GM23338 (cell line): ENCODE results near the gene GFAP. TPM values are rescaled to one million over a fixed set of nuclear protein-coding genes. Genes with fewer than 3 reads are reported as not detected.

ENCODE experiments used
- ATAC-seq: fragments of 200-7000 bp; cut with Tn5 transposase; 3 replicates; pipeline ENCODE4 v1.9.1; 2020
- DNase-seq: peaks from one replicate; pipeline ENCODE4 v3.0.0-alpha.2; 2015; ENCODE audit warnings: low spot score
- H2AFZ ChIP-seq: fragments of 200-600 bp; sonication (generic); 2 replicates; pipeline ENCODE4 v1.8.0; 2016; ENCODE audit warnings: antibody characterized with exemption, mild to moderate bottlenecking, moderate library complexity
- H3F3A ChIP-seq: fragments of 200-600 bp; sonication (generic); replicated peaks from 2 replicates; pipeline ENCODE4 v1.8.0; 2017; ENCODE audit warnings: antibody characterized with exemption, mixed run types, low read depth
- H3K27ac ChIP-seq: fragments of 200-600 bp; sonication (generic); 2 replicates; pipeline ENCODE4 v1.6.1; 2016; ENCODE audit warnings: low read depth
- H3K27me3 ChIP-seq: fragments of 200-600 bp; sonication (generic); 2 replicates; pipeline ENCODE4 v1.8.0; 2016; ENCODE audit warnings: mild to moderate bottlenecking, mixed run types, moderate library complexity; ENCODE audit not compliant: insufficient read depth
- H3K36me3 ChIP-seq: fragments of 200-600 bp; sonication (generic); 2 replicates; pipeline ENCODE4 v1.8.0; 2016; ENCODE audit warnings: mild to moderate bottlenecking; ENCODE audit not compliant: insufficient read depth
- H3K4me1 ChIP-seq: fragments of 200-600 bp; sonication (generic); 2 replicates; pipeline ENCODE4 v1.8.0; 2016; ENCODE audit warnings: mild to moderate bottlenecking, moderate library complexity; ENCODE audit not compliant: insufficient read depth
- H3K4me2 ChIP-seq: fragments of 200-600 bp; sonication (generic); 2 replicates; pipeline ENCODE4 v1.7.1; 2017; ENCODE audit warnings: mixed run types
- H3K4me3 ChIP-seq: fragments of 200-600 bp; sonication (generic); 2 replicates; pipeline ENCODE4 v1.6.1; 2016; ENCODE audit warnings: mixed run types
- H3K79me2 ChIP-seq: fragments of 200-600 bp; sonication (generic); replicated peaks from 2 replicates; pipeline ENCODE4 v1.8.0; 2017; ENCODE audit warnings: mild to moderate bottlenecking; ENCODE audit not compliant: insufficient read depth
- H3K9me2 ChIP-seq: fragments of 200-600 bp; sonication (generic); 2 replicates; pipeline ENCODE4 v1.8.0; 2017; ENCODE audit not compliant: insufficient read depth
- H4K20me1 ChIP-seq: fragments of 200-600 bp; sonication (generic); replicated peaks from 2 replicates; pipeline ENCODE4 v1.8.0; 2017; ENCODE audit warnings: mild to moderate bottlenecking; ENCODE audit not compliant: insufficient read depth
- H3K27ac Mint-ChIP-seq: 2 replicates; pipeline ENCODE4 v1.8.0; 2020; ENCODE audit warnings: inconsistent platforms, mild to moderate bottlenecking, moderate library complexity, mixed read lengths
- H3K27me3 Mint-ChIP-seq: 3 replicates; pipeline ENCODE4 v1.8.0; 2022; ENCODE audit warnings: low read depth, mild to moderate bottlenecking, moderate library complexity, mixed read lengths, inconsistent platforms; ENCODE audit not compliant: insufficient read depth, poor library complexity
- H3K36me3 Mint-ChIP-seq: 3 replicates; pipeline ENCODE4 v1.8.0; 2021; ENCODE audit warnings: low read depth, mild to moderate bottlenecking, inconsistent platforms, moderate library complexity, mixed read lengths
- H3K4me1 Mint-ChIP-seq: 3 replicates; pipeline ENCODE4 v1.8.0; 2020; ENCODE audit warnings: mild to moderate bottlenecking, inconsistent platforms, mixed read lengths
- H3K4me3 Mint-ChIP-seq: 3 replicates; pipeline ENCODE4 v1.8.0; 2021; ENCODE audit warnings: moderate library complexity, mild to moderate bottlenecking, inconsistent platforms, mixed read lengths
- H3K9me3 Mint-ChIP-seq: 3 replicates; pipeline ENCODE4 v1.8.0; 2020; ENCODE audit warnings: moderate library complexity, mild to moderate bottlenecking, inconsistent platforms, mixed read lengths
- EZH2 ChIP-seq: fragments of 200-600 bp; sonication (generic); IDR thresholded peaks from one replicate; pipeline ENCODE4 v1.8.0; 2017; ENCODE audit warnings: antibody characterized with exemption, mild to moderate bottlenecking, low read depth; ENCODE audit not compliant: unreplicated experiment
- POLR2AphosphoS5 ChIP-seq: IDR thresholded peaks from 2 replicates; pipeline ENCODE4 v1.6.1; 2016; ENCODE audit warnings: antibody characterized with exemption, low read depth
- ZNF114 ChIP-seq: fragments of 250-450 bp; sonication (Bioruptor Pico); IDR thresholded peaks from 2 replicates; pipeline ENCODE4 v1.5.0; 2020; ENCODE audit warnings: mild to moderate bottlenecking, moderate library complexity
- ZNF331 ChIP-seq: fragments of 250-450 bp; sonication (Bioruptor Pico); IDR thresholded peaks from 2 replicates; pipeline ENCODE4 v1.5.0; 2020; ENCODE audit warnings: low read depth, mild to moderate bottlenecking, moderate library complexity
- polyA plus RNA-seq: library from polyadenylated mRNA; unstranded; fragments of >200 nt; fragmentation: Nextera tagmentation; extraction: Ambion mirVana; gene quantifications from 2 replicates; pipeline ENCODE4 v1.2.1, GENCODE V29; 2016
- total RNA-seq: library from RNA; depleted of rRNA; stranded (reverse); fragments of >200 nt; shearing (Covaris generic); gene quantifications from 2 replicates; pipeline ENCODE4 v1.2.3, GENCODE V29; 2014
- TF ChIP-seq, protein P1 (sequence below), 2 experiments: fragments of 200-600 bp in 1 of 2; sonication (generic) in 1 of 2; conservative IDR thresholded peaks; 2 replicates each; pipeline versions ENCODE4 v1.5.1 to v1.6.1; 2016 to 2017; ENCODE audit warnings: antibody characterized with exemption in 2 of 2, low read depth in 2 of 2, mild to moderate bottlenecking in 2 of 2, moderate library complexity in 1 of 2
- TF ChIP-seq, protein P2 (sequence below): fragments of 250-450 bp; sonication (Bioruptor Pico); IDR thresholded peaks from 2 replicates; pipeline ENCODE4 v1.5.0; 2020; ENCODE audit warnings: mild to moderate bottlenecking, moderate library complexity

GFAP gene
- total and polyA plus RNA-seq, 2 experiments from 2014 or later, result 0.15 to 5.1 TPM

- Histone ChIP-seq H3K79me2 (no peaks in the 10 kb centered on the region), H3K4me2 (peak overlapping the region; percentile 68)
Measured at GRCh38 chr17:44919885-44920564, 4.7 kb upstream of the GFAP start.

DNA sequence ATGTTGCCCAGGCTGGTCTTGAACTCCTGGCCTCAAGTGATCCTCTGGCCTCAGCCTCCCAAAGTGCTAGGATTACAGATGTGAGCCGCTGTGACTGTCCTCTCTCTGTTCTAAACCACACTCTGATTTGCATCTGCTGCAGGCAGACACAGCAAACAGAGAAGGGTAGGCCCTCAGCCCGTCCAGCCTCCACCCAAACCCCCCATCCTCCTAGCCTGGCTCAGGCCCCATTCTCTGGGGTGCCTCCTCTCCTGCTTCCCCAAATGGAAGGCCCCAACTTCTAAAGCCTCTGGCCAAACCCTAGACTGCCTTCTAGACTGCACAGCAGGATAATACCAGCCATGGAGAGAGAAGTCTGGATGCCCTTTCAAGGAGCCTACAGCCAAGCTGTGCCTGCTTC, 4.1 kb upstream of the GFAP start:
- Histone ChIP-seq H3F3A (0 out of 2 replicates have a peak, but pooled peaks cover 18% of the 10 kb centered on the region), H3K79me2 (no peaks in the 10 kb centered on the region), H3K27me3 (no peaks in the 10 kb centered on the region), H3K4me2 (no peak overlapping the region), H3K36me3 (no peaks in the 10 kb centered on the region), H4K20me1 (no peaks in the 10 kb centered on the region), H3K9me2 (no peaks in the 10 kb centered on the region), H3K4me3 (no peak overlapping the region), H3K4me1 (peaks cover 12% of the 10 kb centered on the region; the same call in 1 of the 2 replicates), H3K27ac (no peak overlapping the region), H2AFZ (no peak overlapping the region; the same call in 1 of the 2 replicates)
- H3K27ac Mint-ChIP-seq, result no peak overlapping the region
- no peaks in the 10 kb centered on the region for H3K9me3 Mint-ChIP-seq
- no peak for DNase-seq
- ATAC-seq, result no peak
- H3K4me3 Mint-ChIP-seq, result no peak overlapping the region
- H3K27me3 Mint-ChIP-seq, result peaks cover 22% of the 10 kb centered on the region
- no peaks in the 10 kb centered on the region for H3K36me3 Mint-ChIP-seq
- peaks cover 37% of the 10 kb centered on the region for H3K4me1 Mint-ChIP-seq
- TF ChIP-seq, protein P1, sequence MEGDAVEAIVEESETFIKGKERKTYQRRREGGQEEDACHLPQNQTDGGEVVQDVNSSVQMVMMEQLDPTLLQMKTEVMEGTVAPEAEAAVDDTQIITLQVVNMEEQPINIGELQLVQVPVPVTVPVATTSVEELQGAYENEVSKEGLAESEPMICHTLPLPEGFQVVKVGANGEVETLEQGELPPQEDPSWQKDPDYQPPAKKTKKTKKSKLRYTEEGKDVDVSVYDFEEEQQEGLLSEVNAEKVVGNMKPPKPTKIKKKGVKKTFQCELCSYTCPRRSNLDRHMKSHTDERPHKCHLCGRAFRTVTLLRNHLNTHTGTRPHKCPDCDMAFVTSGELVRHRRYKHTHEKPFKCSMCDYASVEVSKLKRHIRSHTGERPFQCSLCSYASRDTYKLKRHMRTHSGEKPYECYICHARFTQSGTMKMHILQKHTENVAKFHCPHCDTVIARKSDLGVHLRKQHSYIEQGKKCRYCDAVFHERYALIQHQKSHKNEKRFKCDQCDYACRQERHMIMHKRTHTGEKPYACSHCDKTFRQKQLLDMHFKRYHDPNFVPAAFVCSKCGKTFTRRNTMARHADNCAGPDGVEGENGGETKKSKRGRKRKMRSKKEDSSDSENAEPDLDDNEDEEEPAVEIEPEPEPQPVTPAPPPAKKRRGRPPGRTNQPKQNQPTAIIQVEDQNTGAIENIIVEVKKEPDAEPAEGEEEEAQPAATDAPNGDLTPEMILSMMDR (conservative IDR thresholded peaks at IDR 0.05; ENCODE audit: low read depth in 2 of 2), result no peak
- TF ChIP-seq ZNF331 (CRISPR knock-in tag) (no peak), ZNF114 (no peak), POLR2AphosphoS5 (no peak), EZH2 (no peak)
- TF ChIP-seq, protein P2, sequence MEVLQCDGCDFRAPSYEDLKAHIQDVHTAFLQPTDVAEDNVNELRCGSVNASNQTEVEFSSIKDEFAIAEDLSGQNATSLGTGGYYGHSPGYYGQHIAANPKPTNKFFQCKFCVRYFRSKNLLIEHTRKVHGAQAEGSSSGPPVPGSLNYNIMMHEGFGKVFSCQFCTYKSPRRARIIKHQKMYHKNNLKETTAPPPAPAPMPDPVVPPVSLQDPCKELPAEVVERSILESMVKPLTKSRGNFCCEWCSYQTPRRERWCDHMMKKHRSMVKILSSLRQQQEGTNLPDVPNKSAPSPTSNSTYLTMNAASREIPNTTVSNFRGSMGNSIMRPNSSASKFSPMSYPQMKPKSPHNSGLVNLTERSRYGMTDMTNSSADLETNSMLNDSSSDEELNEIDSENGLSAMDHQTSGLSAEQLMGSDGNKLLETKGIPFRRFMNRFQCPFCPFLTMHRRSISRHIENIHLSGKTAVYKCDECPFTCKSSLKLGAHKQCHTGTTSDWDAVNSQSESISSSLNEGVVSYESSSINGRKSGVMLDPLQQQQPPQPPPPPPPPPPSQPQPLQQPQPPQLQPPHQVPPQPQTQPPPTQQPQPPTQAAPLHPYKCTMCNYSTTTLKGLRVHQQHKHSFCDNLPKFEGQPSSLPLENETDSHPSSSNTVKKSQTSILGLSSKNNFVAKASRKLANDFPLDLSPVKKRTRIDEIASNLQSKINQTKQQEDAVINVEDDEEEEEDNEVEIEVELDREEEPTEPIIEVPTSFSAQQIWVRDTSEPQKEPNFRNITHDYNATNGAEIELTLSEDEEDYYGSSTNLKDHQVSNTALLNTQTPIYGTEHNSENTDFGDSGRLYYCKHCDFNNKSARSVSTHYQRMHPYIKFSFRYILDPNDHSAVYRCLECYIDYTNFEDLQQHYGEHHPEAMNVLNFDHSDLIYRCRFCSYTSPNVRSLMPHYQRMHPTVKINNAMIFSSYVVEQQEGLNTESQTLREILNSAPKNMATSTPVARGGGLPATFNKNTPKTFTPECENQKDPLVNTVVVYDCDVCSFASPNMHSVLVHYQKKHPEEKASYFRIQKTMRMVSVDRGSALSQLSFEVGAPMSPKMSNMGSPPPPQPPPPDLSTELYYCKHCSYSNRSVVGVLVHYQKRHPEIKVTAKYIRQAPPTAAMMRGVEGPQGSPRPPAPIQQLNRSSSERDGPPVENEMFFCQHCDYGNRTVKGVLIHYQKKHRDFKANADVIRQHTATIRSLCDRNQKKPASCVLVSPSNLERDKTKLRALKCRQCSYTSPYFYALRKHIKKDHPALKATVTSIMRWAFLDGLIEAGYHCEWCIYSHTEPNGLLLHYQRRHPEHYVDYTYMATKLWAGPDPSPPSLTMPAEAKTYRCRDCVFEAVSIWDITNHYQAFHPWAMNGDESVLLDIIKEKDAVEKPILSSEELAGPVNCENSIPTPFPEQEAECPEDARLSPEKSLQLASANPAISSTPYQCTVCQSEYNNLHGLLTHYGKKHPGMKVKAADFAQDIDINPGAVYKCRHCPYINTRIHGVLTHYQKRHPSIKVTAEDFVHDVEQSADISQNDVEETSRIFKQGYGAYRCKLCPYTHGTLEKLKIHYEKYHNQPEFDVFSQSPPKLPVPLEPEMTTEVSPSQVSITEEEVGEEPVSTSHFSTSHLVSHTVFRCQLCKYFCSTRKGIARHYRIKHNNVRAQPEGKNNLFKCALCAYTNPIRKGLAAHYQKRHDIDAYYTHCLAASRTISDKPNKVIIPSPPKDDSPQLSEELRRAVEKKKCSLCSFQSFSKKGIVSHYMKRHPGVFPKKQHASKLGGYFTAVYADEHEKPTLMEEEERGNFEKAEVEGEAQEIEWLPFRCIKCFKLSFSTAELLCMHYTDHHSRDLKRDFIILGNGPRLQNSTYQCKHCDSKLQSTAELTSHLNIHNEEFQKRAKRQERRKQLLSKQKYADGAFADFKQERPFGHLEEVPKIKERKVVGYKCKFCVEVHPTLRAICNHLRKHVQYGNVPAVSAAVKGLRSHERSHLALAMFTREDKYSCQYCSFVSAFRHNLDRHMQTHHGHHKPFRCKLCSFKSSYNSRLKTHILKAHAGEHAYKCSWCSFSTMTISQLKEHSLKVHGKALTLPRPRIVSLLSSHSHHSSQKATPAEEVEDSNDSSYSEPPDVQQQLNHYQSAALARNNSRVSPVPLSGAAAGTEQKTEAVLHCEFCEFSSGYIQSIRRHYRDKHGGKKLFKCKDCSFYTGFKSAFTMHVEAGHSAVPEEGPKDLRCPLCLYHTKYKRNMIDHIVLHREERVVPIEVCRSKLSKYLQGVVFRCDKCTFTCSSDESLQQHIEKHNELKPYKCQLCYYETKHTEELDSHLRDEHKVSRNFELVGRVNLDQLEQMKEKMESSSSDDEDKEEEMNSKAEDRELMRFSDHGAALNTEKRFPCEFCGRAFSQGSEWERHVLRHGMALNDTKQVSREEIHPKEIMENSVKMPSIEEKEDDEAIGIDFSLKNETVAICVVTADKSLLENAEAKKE, result no peak

More at GRCh38 chr17:44919885-44920564, 4.7 kb upstream of the GFAP start:
- no peak for TF ChIP-seq POLR2AphosphoS5
- TF ChIP-seq, protein P1 (conservative IDR thresholded peaks at IDR 0.05; ENCODE audit: low read depth in 2 of 2), result peak; percentile 76 to 98
- Mint-ChIP-seq H3K36me3 (peaks cover 4% of the 10 kb centered on the region; the same call in 2 of the 3 replicates), H3K4me1 (peaks cover 37% of the 10 kb centered on the region), H3K4me3 (no peak overlapping the region; the same call in 2 of the 3 replicates), H3K27me3 (peaks cover 22% of the 10 kb centered on the region), H3K27ac (no peak overlapping the region), H3K9me3 (no peaks in the 10 kb centered on the region)
- peak; percentile 87 for ATAC-seq
- Histone ChIP-seq H3K27me3 (no peaks in the 10 kb centered on the region), H3K4me1 (peaks cover 12% of the 10 kb centered on the region; the same call in 1 of the 2 replicates), H2AFZ (peak overlapping the region; percentile 41; the same call in 1 of the 2 replicates), H3F3A (0 out of 2 replicates have a peak, but pooled peaks cover 18% of the 10 kb centered on the region), H4K20me1 (no peaks in the 10 kb centered on the region), H3K27ac (no peak overlapping the region), H3K36me3 (no peaks in the 10 kb centered on the region), H3K4me3 (no peak overlapping the region), H3K9me2 (no peaks in the 10 kb centered on the region)
- DNase-seq, result peak; percentile 91
